ENCODE measurements around the gene GMPR. TPM values are rescaled to one million over a fixed set of nuclear protein-coding genes. Genes with fewer than 3 reads are reported as not detected.
A peak's percentile ranks its signal among the peaks of the same experiment; 100 is the strongest.

Gene GMPR
- total RNA-seq, 1 experiment from 2014 or later, result 24.0 TPM

DNA sequence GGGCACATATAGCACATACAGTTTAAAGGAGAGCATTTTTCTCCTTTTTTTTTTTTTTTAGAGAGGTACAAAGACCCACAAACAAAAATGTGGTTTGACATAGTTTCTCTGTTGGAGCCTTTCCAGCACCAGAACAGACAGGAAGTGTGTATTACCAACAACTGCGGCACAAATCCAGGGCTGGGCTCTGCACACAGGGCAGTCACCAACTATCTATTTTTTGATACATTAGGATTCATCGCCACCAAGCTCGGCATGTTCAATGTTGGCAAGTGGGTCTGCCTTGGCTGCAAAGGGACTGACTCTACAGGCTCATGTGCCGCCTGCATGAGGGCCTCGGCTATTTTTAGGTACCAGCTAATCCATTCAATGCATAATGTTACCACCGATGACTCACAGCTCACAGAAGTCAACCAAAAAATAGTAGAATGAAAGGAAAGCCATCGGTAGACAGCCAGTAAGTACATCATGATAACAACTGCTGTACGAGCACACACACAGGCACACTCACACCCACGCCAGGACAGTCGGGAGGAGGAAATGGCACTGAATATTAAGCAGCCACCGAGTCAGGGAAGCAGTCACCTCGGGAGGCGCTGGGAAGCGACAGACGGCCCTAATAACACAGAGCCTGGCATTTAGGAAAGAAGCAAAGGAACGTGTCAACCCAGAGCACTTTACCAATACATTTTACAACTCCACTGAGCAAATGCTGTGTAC lies 81.6 kb downstream of the GMPR start (continued):
- TF ChIP-seq, protein P1, sequence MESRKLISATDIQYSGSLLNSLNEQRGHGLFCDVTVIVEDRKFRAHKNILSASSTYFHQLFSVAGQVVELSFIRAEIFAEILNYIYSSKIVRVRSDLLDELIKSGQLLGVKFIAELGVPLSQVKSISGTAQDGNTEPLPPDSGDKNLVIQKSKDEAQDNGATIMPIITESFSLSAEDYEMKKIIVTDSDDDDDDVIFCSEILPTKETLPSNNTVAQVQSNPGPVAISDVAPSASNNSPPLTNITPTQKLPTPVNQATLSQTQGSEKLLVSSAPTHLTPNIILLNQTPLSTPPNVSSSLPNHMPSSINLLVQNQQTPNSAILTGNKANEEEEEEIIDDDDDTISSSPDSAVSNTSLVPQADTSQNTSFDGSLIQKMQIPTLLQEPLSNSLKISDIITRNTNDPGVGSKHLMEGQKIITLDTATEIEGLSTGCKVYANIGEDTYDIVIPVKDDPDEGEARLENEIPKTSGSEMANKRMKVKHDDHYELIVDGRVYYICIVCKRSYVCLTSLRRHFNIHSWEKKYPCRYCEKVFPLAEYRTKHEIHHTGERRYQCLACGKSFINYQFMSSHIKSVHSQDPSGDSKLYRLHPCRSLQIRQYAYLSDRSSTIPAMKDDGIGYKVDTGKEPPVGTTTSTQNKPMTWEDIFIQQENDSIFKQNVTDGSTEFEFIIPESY (IDR thresholded peaks at IDR 0.05; ENCODE audit: extremely low read depth, insufficient replicate concordance, low read length), result no peak
- 0 out of 2 replicates have a peak, but pooled peaks have one; percentile 17 for TF ChIP-seq CEBPB (IDR thresholded peaks at IDR 0.05; ENCODE audit: low read depth)
- no peak for TF ChIP-seq EZH2 (IDR thresholded peaks at IDR 0.05)

DNA sequence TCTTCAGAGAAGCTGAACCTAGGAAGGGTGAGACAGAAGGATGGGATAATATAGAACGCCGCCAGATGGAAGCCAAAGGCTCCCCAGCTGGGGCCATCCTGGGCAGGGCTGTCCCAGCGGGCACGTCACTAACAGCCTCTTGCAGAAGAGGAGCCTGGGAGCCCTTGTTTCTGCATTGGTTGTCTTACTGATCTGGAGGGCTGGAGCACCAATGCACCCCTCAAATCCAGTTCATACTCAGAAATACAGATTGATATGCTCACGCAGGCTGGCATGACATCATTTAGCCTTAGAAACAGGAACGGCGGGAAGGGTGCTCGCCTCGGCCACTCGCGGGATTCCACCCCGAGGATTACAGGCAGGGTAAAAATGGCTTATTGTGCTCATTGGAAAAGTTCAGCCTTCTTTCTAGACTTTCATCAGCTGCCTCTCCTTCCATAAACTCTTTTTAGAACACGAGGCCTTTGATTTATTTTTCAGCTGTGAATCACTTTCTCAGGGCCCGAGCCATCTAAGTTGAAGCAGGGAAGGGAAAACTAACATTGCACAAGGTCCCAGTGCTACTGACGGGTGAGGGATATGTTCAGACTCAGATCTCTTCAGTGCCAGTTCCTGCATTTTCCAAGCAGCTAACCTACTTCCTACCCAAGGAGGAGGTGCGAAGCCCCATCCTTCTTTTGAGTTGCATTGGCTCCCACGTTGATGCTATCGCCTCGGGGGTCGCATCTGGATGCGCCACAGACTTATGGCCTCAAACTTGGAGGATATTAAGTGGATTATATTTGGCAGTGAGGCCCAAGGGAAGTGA lies 82.3 kb downstream of the GMPR start:
- H3K4me3 ChIP-seq (replicated peaks in 1 of 2; ENCODE audit: low read depth in 1 of 2, low read length in 2 of 2), result peak overlapping the region; percentile 8 to 48
- peak overlapping the region; percentile 65 for H3K27ac ChIP-seq (ENCODE audit: low read depth, low read length)
- POLR2A ChIA-PET, result no interaction called here
- RAD21 ChIA-PET (ENCODE audit: low non-redundant PET in 1 of 2, low total read pairs in 2 of 2, uncharacterized antibody in 2 of 2, unreplicated experiment in 2 of 2), result no interaction called here
- H3K79me2 ChIP-seq (ENCODE audit: insufficient read depth, low read length), result no peaks in the 10 kb centered on the region
- peak overlapping the region; percentile 86 for H3K4me2 ChIP-seq (ENCODE audit: low read length)
- H4K20me1 ChIP-seq (ENCODE audit: insufficient read depth), result no peaks in the 10 kb centered on the region
- H3K9ac ChIP-seq (ENCODE audit: low read length), result peak overlapping the region; percentile 48
- CTCF ChIA-PET, result interaction anchor here (0.9 to 1.4 kb wide), 2 partner anchors 12 to 14 kb away, joined by 3 read pairs; no protein-coding TSS in a partner anchor
- H3K9me3 ChIP-seq (ENCODE audit: control insufficient read depth in 1 of 2, insufficient read depth in 1 of 2, low read depth in 1 of 2, low read length in 2 of 2), result no peaks in the 10 kb centered on the region
- BruUV-seq (replicated peaks), result no TSS peak
- ATAC-seq (peak; percentile 45), DNase-seq (ENCODE audit: low read depth, low spot score) (no peak)
- intact Hi-C loops (cut with micrococcal nuclease), result no loop called here
- no peak for TF ChIP-seq ELF1 (IDR thresholded peaks at IDR 0.05; ENCODE audit: borderline replicate concordance, low read depth)
- TF ChIP-seq CBX3 (IDR thresholded peaks at IDR 0.05; ENCODE audit: low read depth), result no peak
- TF ChIP-seq SIN3A (IDR thresholded peaks at IDR 0.05; ENCODE audit: low read depth), result no peak
- TF ChIP-seq TCF7L2 (IDR thresholded peaks at IDR 0.05; ENCODE audit: borderline replicate concordance, extremely low read depth, insufficient read depth, insufficient read length), result no peak
- TF ChIP-seq SRF (IDR thresholded peaks at IDR 0.05; ENCODE audit: low read depth), result no peak
- H3K36me3 ChIP-seq (ENCODE audit: control insufficient read depth in 1 of 2, insufficient read depth in 2 of 2, low read length in 2 of 2), result no peaks in the 10 kb centered on the region
- no peaks in the 10 kb centered on the region for H3K27me3 ChIP-seq (ENCODE audit: insufficient read depth, low read length)
- no peaks in the 10 kb centered on the region for H3K9me2 ChIP-seq (ENCODE audit: insufficient read depth)
- peak overlapping the region; percentile 52 for H2AFZ ChIP-seq (ENCODE audit: low read depth, low read length, poor library complexity, severe bottlenecking)
- peaks cover 53 to 78% of the 10 kb centered on the region in 2 experiments for H3K4me1 ChIP-seq (ENCODE audit: control insufficient read depth in 1 of 2, insufficient read depth in 2 of 2, low read length in 2 of 2)
